Measurements from ENCODE around the gene TMEM205. TPM values are rescaled to one million over a fixed set of nuclear protein-coding genes. Genes with fewer than 3 reads are reported as not detected.

TMEM205 gene
- total and polyA plus RNA-seq, 10 of the 15 experiments (the other 5 are each of a cell fraction or from before 2014, with no cell fraction given) = 27.8 to 144 (median 88.3) TPM

DNA sequence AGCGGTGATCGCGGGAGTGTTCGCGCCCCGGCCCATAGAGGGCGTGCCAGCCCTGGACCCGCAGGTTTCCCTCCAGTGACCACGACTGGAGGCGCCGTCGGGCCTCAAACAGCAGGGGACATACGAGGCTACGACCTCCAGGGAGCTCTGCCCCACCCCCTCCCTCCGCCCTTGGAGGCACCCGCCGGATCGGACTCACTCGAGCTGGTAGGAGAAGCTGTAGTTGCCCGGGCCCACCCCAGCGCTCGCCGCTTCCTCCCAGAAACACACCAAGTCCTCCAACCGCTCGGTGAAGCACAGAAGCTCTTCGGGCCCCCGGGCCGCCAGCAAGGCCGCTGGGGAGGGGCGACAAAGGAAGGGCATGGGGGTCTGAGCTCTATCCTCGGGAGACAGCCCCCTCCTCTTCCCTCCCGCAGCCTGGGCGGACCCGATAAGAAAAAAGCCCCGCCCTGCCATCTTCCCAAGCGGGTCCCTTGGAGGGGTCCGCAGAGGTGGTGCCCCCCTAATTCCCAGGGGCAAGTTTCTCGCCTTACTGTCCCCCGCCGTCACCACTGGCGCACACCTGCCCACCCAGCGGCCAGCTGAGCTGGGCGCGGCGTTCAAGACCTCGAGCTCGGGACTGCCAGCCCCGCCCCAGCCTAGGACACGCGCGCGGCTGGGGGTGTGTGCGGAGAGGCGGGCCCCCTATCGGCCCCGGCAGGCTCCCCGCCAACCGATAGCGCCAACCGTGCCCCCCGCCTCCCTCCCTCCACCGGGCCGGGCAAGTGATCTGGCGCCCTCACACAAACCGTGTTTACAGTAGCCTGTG lies 37.0 kb upstream of the TMEM205 start (continued):
- TF ChIP-seq, protein P1, sequence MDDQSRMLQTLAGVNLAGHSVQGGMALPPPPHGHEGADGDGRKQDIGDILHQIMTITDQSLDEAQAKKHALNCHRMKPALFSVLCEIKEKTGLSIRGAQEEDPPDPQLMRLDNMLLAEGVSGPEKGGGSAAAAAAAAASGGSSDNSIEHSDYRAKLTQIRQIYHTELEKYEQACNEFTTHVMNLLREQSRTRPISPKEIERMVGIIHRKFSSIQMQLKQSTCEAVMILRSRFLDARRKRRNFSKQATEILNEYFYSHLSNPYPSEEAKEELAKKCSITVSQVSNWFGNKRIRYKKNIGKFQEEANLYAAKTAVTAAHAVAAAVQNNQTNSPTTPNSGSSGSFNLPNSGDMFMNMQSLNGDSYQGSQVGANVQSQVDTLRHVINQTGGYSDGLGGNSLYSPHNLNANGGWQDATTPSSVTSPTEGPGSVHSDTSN (IDR thresholded peaks at IDR 0.05; ENCODE audit: insufficient replicate concordance, low read depth, low read length) = no peak
- TF ChIP-seq NFIC (IDR thresholded peaks at IDR 0.05; ENCODE audit: low read depth, low read length) (no peak), PAX5 (IDR thresholded peaks at IDR 0.05; ENCODE audit: borderline replicate concordance, low read depth, low read length) (peak; percentile 71), BMI1 (IDR thresholded peaks at IDR 0.05; ENCODE audit: borderline replicate concordance) (no peak), GATAD2B (conservative IDR thresholded peaks at IDR 0.05; ENCODE audit: low read depth) (no peak), CBX5 (IDR thresholded peaks at IDR 0.05; ENCODE audit: low read depth) (no peak), WRNIP1 (IDR thresholded peaks at IDR 0.05; ENCODE audit: borderline replicate concordance, low read depth, low read length) (no peak), SREBF2 (IDR thresholded peaks at IDR 0.05; ENCODE audit: low read length) (no peak), RAD21 (IDR thresholded peaks at IDR 0.05; ENCODE audit: insufficient read depth, low read depth, low read length) (no peak), RELA (IDR thresholded peaks at IDR 0.05; ENCODE audit: borderline replicate concordance, partially characterized antibody) (no peak)
- TF ChIP-seq, protein P2, sequence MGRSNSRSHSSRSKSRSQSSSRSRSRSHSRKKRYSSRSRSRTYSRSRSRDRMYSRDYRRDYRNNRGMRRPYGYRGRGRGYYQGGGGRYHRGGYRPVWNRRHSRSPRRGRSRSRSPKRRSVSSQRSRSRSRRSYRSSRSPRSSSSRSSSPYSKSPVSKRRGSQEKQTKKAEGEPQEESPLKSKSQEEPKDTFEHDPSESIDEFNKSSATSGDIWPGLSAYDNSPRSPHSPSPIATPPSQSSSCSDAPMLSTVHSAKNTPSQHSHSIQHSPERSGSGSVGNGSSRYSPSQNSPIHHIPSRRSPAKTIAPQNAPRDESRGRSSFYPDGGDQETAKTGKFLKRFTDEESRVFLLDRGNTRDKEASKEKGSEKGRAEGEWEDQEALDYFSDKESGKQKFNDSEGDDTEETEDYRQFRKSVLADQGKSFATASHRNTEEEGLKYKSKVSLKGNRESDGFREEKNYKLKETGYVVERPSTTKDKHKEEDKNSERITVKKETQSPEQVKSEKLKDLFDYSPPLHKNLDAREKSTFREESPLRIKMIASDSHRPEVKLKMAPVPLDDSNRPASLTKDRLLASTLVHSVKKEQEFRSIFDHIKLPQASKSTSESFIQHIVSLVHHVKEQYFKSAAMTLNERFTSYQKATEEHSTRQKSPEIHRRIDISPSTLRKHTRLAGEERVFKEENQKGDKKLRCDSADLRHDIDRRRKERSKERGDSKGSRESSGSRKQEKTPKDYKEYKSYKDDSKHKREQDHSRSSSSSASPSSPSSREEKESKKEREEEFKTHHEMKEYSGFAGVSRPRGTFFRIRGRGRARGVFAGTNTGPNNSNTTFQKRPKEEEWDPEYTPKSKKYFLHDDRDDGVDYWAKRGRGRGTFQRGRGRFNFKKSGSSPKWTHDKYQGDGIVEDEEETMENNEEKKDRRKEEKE (IDR thresholded peaks at IDR 0.05) = no peak
- TF ChIP-seq, protein P3, sequence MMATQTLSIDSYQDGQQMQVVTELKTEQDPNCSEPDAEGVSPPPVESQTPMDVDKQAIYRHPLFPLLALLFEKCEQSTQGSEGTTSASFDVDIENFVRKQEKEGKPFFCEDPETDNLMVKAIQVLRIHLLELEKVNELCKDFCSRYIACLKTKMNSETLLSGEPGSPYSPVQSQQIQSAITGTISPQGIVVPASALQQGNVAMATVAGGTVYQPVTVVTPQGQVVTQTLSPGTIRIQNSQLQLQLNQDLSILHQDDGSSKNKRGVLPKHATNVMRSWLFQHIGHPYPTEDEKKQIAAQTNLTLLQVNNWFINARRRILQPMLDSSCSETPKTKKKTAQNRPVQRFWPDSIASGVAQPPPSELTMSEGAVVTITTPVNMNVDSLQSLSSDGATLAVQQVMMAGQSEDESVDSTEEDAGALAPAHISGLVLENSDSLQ (IDR thresholded peaks at IDR 0.05) = no peak
- TF ChIP-seq, protein P4, sequence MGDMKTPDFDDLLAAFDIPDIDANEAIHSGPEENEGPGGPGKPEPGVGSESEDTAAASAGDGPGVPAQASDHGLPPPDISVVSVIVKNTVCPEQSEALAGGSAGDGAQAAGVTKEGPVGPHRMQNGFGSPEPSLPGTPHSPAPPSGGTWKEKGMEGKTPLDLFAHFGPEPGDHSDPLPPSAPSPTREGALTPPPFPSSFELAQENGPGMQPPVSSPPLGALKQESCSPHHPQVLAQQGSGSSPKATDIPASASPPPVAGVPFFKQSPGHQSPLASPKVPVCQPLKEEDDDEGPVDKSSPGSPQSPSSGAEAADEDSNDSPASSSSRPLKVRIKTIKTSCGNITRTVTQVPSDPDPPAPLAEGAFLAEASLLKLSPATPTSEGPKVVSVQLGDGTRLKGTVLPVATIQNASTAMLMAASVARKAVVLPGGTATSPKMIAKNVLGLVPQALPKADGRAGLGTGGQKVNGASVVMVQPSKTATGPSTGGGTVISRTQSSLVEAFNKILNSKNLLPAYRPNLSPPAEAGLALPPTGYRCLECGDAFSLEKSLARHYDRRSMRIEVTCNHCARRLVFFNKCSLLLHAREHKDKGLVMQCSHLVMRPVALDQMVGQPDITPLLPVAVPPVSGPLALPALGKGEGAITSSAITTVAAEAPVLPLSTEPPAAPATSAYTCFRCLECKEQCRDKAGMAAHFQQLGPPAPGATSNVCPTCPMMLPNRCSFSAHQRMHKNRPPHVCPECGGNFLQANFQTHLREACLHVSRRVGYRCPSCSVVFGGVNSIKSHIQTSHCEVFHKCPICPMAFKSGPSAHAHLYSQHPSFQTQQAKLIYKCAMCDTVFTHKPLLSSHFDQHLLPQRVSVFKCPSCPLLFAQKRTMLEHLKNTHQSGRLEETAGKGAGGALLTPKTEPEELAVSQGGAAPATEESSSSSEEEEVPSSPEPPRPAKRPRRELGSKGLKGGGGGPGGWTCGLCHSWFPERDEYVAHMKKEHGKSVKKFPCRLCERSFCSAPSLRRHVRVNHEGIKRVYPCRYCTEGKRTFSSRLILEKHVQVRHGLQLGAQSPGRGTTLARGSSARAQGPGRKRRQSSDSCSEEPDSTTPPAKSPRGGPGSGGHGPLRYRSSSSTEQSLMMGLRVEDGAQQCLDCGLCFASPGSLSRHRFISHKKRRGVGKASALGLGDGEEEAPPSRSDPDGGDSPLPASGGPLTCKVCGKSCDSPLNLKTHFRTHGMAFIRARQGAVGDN (IDR thresholded peaks at IDR 0.05) = no peak
- TF ChIP-seq, protein P5, sequence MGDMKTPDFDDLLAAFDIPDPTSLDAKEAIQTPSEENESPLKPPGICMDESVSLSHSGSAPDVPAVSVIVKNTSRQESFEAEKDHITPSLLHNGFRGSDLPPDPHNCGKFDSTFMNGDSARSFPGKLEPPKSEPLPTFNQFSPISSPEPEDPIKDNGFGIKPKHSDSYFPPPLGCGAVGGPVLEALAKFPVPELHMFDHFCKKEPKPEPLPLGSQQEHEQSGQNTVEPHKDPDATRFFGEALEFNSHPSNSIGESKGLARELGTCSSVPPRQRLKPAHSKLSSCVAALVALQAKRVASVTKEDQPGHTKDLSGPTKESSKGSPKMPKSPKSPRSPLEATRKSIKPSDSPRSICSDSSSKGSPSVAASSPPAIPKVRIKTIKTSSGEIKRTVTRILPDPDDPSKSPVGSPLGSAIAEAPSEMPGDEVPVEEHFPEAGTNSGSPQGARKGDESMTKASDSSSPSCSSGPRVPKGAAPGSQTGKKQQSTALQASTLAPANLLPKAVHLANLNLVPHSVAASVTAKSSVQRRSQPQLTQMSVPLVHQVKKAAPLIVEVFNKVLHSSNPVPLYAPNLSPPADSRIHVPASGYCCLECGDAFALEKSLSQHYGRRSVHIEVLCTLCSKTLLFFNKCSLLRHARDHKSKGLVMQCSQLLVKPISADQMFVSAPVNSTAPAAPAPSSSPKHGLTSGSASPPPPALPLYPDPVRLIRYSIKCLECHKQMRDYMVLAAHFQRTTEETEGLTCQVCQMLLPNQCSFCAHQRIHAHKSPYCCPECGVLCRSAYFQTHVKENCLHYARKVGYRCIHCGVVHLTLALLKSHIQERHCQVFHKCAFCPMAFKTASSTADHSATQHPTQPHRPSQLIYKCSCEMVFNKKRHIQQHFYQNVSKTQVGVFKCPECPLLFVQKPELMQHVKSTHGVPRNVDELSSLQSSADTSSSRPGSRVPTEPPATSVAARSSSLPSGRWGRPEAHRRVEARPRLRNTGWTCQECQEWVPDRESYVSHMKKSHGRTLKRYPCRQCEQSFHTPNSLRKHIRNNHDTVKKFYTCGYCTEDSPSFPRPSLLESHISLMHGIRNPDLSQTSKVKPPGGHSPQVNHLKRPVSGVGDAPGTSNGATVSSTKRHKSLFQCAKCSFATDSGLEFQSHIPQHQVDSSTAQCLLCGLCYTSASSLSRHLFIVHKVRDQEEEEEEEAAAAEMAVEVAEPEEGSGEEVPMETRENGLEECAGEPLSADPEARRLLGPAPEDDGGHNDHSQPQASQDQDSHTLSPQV (IDR thresholded peaks at IDR 0.05) = no peak
